Erythroblast (primary cell): ENCODE measurements around the gene HTR6.
"Not testable (repeated sequence)": the region's sequence is repeated elsewhere in the genome, so short reads cannot be mapped to it uniquely, and the experiment has no call there.

Experiments used
- GATA1 ChIP-seq: IDR thresholded peaks from 2 replicates; pipeline ENCODE4 v1.6.1; 2011; ENCODE audit warnings: low read depth, mild to moderate bottlenecking, control low read depth, low read length, moderate library complexity
- POLR2A ChIP-seq: IDR thresholded peaks from 2 replicates; pipeline ENCODE4 v1.6.1; 2011; ENCODE audit warnings: mild to moderate bottlenecking, low read length

DNA sequence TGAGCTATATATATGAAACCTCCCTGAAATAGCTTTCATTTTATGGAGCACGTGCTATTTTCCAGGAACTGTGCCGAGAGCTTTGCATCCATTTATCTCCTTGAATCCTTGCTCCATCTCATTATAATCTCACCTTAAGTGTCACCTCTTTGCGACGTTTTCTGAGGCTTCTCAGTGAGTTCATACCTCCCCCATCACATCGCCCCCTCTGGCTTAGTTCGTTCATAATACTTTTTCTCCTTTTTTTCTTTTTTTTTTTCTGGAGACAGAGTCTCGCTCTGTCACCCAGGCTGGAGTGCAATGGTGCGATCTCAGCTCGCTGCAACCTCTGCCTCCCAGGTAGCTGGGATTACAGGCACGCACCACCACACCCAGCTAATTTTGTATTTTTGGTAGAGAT lies 25.4 kb upstream of the HTR6 start:
- not testable (repeated sequence) for TF ChIP-seq POLR2A, GATA1
